GM23338 (cell line): ENCODE data around the gene AGBL4. TPM values are rescaled to one million over a fixed set of nuclear protein-coding genes. Genes with fewer than 3 reads are reported as not detected.

Source experiments
- ATAC-seq: fragments of 200-7000 bp; cut with Tn5 transposase; 3 replicates; pipeline ENCODE4 v1.9.1; 2020
- DNase-seq: peaks from one replicate; pipeline ENCODE4 v3.0.0-alpha.2; 2015; ENCODE audit warnings: low spot score
- H2AFZ ChIP-seq: fragments of 200-600 bp; sonication (generic); 2 replicates; pipeline ENCODE4 v1.8.0; 2016; ENCODE audit warnings: antibody characterized with exemption, mild to moderate bottlenecking, moderate library complexity
- H3F3A ChIP-seq: fragments of 200-600 bp; sonication (generic); replicated peaks from 2 replicates; pipeline ENCODE4 v1.8.0; 2017; ENCODE audit warnings: antibody characterized with exemption, mixed run types, low read depth
- H3K27ac ChIP-seq: fragments of 200-600 bp; sonication (generic); 2 replicates; pipeline ENCODE4 v1.6.1; 2016; ENCODE audit warnings: low read depth
- H3K27me3 ChIP-seq: fragments of 200-600 bp; sonication (generic); 2 replicates; pipeline ENCODE4 v1.8.0; 2016; ENCODE audit warnings: mild to moderate bottlenecking, mixed run types, moderate library complexity; ENCODE audit not compliant: insufficient read depth
- H3K36me3 ChIP-seq: fragments of 200-600 bp; sonication (generic); 2 replicates; pipeline ENCODE4 v1.8.0; 2016; ENCODE audit warnings: mild to moderate bottlenecking; ENCODE audit not compliant: insufficient read depth
- H3K4me1 ChIP-seq: fragments of 200-600 bp; sonication (generic); 2 replicates; pipeline ENCODE4 v1.8.0; 2016; ENCODE audit warnings: mild to moderate bottlenecking, moderate library complexity; ENCODE audit not compliant: insufficient read depth
- H3K4me2 ChIP-seq: fragments of 200-600 bp; sonication (generic); 2 replicates; pipeline ENCODE4 v1.7.1; 2017; ENCODE audit warnings: mixed run types
- H3K4me3 ChIP-seq: fragments of 200-600 bp; sonication (generic); 2 replicates; pipeline ENCODE4 v1.6.1; 2016; ENCODE audit warnings: mixed run types
- H3K79me2 ChIP-seq: fragments of 200-600 bp; sonication (generic); replicated peaks from 2 replicates; pipeline ENCODE4 v1.8.0; 2017; ENCODE audit warnings: mild to moderate bottlenecking; ENCODE audit not compliant: insufficient read depth
- H3K9me2 ChIP-seq: fragments of 200-600 bp; sonication (generic); 2 replicates; pipeline ENCODE4 v1.8.0; 2017; ENCODE audit not compliant: insufficient read depth
- H4K20me1 ChIP-seq: fragments of 200-600 bp; sonication (generic); replicated peaks from 2 replicates; pipeline ENCODE4 v1.8.0; 2017; ENCODE audit warnings: mild to moderate bottlenecking; ENCODE audit not compliant: insufficient read depth
- H3K27ac Mint-ChIP-seq: 2 replicates; pipeline ENCODE4 v1.8.0; 2020; ENCODE audit warnings: inconsistent platforms, mild to moderate bottlenecking, moderate library complexity, mixed read lengths
- H3K27me3 Mint-ChIP-seq: 3 replicates; pipeline ENCODE4 v1.8.0; 2022; ENCODE audit warnings: low read depth, mild to moderate bottlenecking, moderate library complexity, mixed read lengths, inconsistent platforms; ENCODE audit not compliant: insufficient read depth, poor library complexity
- H3K36me3 Mint-ChIP-seq: 3 replicates; pipeline ENCODE4 v1.8.0; 2021; ENCODE audit warnings: low read depth, mild to moderate bottlenecking, inconsistent platforms, moderate library complexity, mixed read lengths
- H3K4me1 Mint-ChIP-seq: 3 replicates; pipeline ENCODE4 v1.8.0; 2020; ENCODE audit warnings: mild to moderate bottlenecking, inconsistent platforms, mixed read lengths
- H3K4me3 Mint-ChIP-seq: 3 replicates; pipeline ENCODE4 v1.8.0; 2021; ENCODE audit warnings: moderate library complexity, mild to moderate bottlenecking, inconsistent platforms, mixed read lengths
- H3K9me3 Mint-ChIP-seq: 3 replicates; pipeline ENCODE4 v1.8.0; 2020; ENCODE audit warnings: moderate library complexity, mild to moderate bottlenecking, inconsistent platforms, mixed read lengths
- POLR2AphosphoS5 ChIP-seq: IDR thresholded peaks from 2 replicates; pipeline ENCODE4 v1.6.1; 2016; ENCODE audit warnings: antibody characterized with exemption, low read depth
- STAT1 ChIP-seq: IDR thresholded peaks from one replicate; pipeline ENCODE4 v1.6.1; 2016; ENCODE audit warnings: antibody characterized with exemption; ENCODE audit not compliant: unreplicated experiment
- ZNF114 ChIP-seq: fragments of 250-450 bp; sonication (Bioruptor Pico); IDR thresholded peaks from 2 replicates; pipeline ENCODE4 v1.5.0; 2020; ENCODE audit warnings: mild to moderate bottlenecking, moderate library complexity
- ZNF331 ChIP-seq: fragments of 250-450 bp; sonication (Bioruptor Pico); IDR thresholded peaks from 2 replicates; pipeline ENCODE4 v1.5.0; 2020; ENCODE audit warnings: low read depth, mild to moderate bottlenecking, moderate library complexity
- polyA plus RNA-seq: library from polyadenylated mRNA; unstranded; fragments of >200 nt; fragmentation: Nextera tagmentation; extraction: Ambion mirVana; gene quantifications from 2 replicates; pipeline ENCODE4 v1.2.1, GENCODE V29; 2016
- total RNA-seq: library from RNA; depleted of rRNA; stranded (reverse); fragments of >200 nt; shearing (Covaris generic); gene quantifications from 2 replicates; pipeline ENCODE4 v1.2.3, GENCODE V29; 2014
- TF ChIP-seq, protein P1 (sequence below): IDR thresholded peaks from 2 replicates; pipeline ENCODE4 v1.6.1; 2016; ENCODE audit warnings: antibody characterized with exemption
- TF ChIP-seq, protein P2 (sequence below): fragments of 250-450 bp; sonication (Bioruptor Pico); IDR thresholded peaks from 2 replicates; pipeline ENCODE4 v1.5.0; 2020; ENCODE audit warnings: mild to moderate bottlenecking, moderate library complexity

AGBL4 gene
- total and polyA plus RNA-seq, 2 experiments from 2014 or later, result 0.91 to 1.5 TPM

GRCh38 chr1:48777219-48777895 is 1246.4 kb downstream of the AGBL4 start:
- H3K9me3 Mint-ChIP-seq, result no peaks in the 10 kb centered on the region
- TF ChIP-seq ZNF114 (CRISPR knock-in tag), result no peak
- TF ChIP-seq, protein P1, sequence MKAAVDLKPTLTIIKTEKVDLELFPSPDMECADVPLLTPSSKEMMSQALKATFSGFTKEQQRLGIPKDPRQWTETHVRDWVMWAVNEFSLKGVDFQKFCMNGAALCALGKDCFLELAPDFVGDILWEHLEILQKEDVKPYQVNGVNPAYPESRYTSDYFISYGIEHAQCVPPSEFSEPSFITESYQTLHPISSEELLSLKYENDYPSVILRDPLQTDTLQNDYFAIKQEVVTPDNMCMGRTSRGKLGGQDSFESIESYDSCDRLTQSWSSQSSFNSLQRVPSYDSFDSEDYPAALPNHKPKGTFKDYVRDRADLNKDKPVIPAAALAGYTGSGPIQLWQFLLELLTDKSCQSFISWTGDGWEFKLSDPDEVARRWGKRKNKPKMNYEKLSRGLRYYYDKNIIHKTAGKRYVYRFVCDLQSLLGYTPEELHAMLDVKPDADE, result no peak
- no peak for TF ChIP-seq STAT1
- TF ChIP-seq ZNF331 (CRISPR knock-in tag), result no peak
- TF ChIP-seq POLR2AphosphoS5, result no peak
- TF ChIP-seq, protein P2, sequence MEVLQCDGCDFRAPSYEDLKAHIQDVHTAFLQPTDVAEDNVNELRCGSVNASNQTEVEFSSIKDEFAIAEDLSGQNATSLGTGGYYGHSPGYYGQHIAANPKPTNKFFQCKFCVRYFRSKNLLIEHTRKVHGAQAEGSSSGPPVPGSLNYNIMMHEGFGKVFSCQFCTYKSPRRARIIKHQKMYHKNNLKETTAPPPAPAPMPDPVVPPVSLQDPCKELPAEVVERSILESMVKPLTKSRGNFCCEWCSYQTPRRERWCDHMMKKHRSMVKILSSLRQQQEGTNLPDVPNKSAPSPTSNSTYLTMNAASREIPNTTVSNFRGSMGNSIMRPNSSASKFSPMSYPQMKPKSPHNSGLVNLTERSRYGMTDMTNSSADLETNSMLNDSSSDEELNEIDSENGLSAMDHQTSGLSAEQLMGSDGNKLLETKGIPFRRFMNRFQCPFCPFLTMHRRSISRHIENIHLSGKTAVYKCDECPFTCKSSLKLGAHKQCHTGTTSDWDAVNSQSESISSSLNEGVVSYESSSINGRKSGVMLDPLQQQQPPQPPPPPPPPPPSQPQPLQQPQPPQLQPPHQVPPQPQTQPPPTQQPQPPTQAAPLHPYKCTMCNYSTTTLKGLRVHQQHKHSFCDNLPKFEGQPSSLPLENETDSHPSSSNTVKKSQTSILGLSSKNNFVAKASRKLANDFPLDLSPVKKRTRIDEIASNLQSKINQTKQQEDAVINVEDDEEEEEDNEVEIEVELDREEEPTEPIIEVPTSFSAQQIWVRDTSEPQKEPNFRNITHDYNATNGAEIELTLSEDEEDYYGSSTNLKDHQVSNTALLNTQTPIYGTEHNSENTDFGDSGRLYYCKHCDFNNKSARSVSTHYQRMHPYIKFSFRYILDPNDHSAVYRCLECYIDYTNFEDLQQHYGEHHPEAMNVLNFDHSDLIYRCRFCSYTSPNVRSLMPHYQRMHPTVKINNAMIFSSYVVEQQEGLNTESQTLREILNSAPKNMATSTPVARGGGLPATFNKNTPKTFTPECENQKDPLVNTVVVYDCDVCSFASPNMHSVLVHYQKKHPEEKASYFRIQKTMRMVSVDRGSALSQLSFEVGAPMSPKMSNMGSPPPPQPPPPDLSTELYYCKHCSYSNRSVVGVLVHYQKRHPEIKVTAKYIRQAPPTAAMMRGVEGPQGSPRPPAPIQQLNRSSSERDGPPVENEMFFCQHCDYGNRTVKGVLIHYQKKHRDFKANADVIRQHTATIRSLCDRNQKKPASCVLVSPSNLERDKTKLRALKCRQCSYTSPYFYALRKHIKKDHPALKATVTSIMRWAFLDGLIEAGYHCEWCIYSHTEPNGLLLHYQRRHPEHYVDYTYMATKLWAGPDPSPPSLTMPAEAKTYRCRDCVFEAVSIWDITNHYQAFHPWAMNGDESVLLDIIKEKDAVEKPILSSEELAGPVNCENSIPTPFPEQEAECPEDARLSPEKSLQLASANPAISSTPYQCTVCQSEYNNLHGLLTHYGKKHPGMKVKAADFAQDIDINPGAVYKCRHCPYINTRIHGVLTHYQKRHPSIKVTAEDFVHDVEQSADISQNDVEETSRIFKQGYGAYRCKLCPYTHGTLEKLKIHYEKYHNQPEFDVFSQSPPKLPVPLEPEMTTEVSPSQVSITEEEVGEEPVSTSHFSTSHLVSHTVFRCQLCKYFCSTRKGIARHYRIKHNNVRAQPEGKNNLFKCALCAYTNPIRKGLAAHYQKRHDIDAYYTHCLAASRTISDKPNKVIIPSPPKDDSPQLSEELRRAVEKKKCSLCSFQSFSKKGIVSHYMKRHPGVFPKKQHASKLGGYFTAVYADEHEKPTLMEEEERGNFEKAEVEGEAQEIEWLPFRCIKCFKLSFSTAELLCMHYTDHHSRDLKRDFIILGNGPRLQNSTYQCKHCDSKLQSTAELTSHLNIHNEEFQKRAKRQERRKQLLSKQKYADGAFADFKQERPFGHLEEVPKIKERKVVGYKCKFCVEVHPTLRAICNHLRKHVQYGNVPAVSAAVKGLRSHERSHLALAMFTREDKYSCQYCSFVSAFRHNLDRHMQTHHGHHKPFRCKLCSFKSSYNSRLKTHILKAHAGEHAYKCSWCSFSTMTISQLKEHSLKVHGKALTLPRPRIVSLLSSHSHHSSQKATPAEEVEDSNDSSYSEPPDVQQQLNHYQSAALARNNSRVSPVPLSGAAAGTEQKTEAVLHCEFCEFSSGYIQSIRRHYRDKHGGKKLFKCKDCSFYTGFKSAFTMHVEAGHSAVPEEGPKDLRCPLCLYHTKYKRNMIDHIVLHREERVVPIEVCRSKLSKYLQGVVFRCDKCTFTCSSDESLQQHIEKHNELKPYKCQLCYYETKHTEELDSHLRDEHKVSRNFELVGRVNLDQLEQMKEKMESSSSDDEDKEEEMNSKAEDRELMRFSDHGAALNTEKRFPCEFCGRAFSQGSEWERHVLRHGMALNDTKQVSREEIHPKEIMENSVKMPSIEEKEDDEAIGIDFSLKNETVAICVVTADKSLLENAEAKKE (CRISPR knock-in tag), result no peak
- peaks cover 4% of the 10 kb centered on the region; the same call in 1 of the 2 replicates for H3K79me2 ChIP-seq
- 0 out of 2 replicates have a peak, but pooled peaks cover 2% of the 10 kb centered on the region for H3F3A ChIP-seq
- peaks cover 12% of the 10 kb centered on the region; the same call in 1 of the 2 replicates for H3K4me1 ChIP-seq
- H4K20me1 ChIP-seq, result no peaks in the 10 kb centered on the region; the same call in 1 of the 2 replicates
- H2AFZ ChIP-seq, result peak overlapping the region; percentile 98
- peak overlapping the region; percentile 87 for H3K4me3 Mint-ChIP-seq
- no peaks in the 10 kb centered on the region for H3K9me2 ChIP-seq
- DNase-seq (peak; percentile 49), ATAC-seq (peak; percentile 54)
- peak overlapping the region; percentile 29 for H3K27ac Mint-ChIP-seq
- H3K27ac ChIP-seq, result no peak overlapping the region
- H3K36me3 ChIP-seq, result no peaks in the 10 kb centered on the region
- H3K27me3 Mint-ChIP-seq, result peaks cover 11% of the 10 kb centered on the region
- H3K4me3 ChIP-seq, result peak overlapping the region; percentile 95
- H3K4me1 Mint-ChIP-seq, result peaks cover 4% of the 10 kb centered on the region; the same call in 2 of the 3 replicates
- H3K4me2 ChIP-seq, result peak overlapping the region; percentile 99
- peaks cover 3% of the 10 kb centered on the region; the same call in 1 of the 2 replicates for H3K27me3 ChIP-seq
- peaks cover 3% of the 10 kb centered on the region; the same call in 1 of the 3 replicates for H3K36me3 Mint-ChIP-seq
